Measurements from ENCODE around the gene SLC1A4. TPM values are rescaled to one million over a fixed set of nuclear protein-coding genes. Genes with fewer than 3 reads are reported as not detected.

Gene SLC1A4
- total and polyA plus RNA-seq, 2 donors from 2014 or later, result 2.1 to 10.6 TPM

DNA sequence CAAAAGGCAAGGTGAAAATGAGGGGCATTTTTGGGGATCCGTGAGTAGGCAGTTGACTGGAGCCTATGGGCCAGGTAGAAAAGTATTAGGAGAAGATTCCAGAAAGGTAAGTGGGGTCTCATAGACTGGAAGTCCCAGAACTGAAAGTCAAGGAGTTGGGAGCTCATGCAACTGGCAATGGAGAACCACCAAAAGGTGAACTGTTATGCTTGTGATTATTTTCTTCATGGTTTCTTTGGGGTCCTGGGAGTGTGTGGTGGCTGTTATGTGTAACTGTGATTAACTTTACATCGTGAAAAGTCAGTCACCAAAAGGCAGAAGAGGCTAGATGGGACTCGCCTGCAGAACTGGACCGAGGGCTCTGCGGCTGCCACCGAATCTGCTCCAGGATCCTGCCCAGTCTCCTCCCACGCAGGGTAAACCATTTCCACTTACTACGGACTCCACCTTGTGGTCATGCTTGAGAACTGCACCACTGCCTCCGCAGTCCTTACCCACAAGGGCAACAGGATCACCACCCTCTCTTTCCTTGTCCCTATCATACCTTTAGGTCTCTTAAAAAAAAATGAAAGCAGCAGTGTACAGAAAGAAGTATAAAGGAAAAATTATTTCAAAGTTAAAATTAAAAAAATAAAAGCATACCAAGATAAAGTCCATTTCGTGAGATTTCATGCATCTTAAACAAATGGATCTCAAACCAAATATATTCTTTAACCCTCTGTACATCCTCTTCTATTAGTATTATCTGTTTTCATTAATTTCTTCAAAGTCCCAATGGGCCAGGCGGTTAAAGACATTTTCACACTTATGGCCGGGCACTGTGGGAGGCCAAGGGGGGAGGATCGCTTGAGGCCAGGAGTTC is 51.4 kb downstream of the SLC1A4 start:
- peak; percentile 11 for FAIRE-seq
- Histone ChIP-seq H3K4me1 (ENCODE audit: control insufficient read depth in 2 of 3, insufficient read depth in 2 of 3, low read depth in 1 of 3, low read length in 3 of 3) (peaks cover 0 to 5% (median 0%) of the 10 kb centered on the region in 3 donors), H3K36me3 (ENCODE audit: control insufficient read depth in 2 of 3, insufficient read depth in 3 of 3, low read length in 3 of 3) (no peaks in the 10 kb centered on the region), H3K27ac (ENCODE audit: low read depth in 2 of 2, low read length in 2 of 2) (no peak overlapping the region), H3K9me3 (ENCODE audit: control insufficient read depth in 2 of 3, insufficient read depth in 1 of 3, low read length in 3 of 3) (no peaks in the 10 kb centered on the region), H3K9ac (ENCODE audit: low read length in 3 of 3) (no peak overlapping the region), H3K27me3 (ENCODE audit: control insufficient read depth, insufficient read depth, low read length) (no peaks in the 10 kb centered on the region), H3K4me3 (ENCODE audit: low read length in 3 of 3) (peak overlapping the region; percentile 4 to 64 (median 47))
- TF ChIP-seq, protein P1, sequence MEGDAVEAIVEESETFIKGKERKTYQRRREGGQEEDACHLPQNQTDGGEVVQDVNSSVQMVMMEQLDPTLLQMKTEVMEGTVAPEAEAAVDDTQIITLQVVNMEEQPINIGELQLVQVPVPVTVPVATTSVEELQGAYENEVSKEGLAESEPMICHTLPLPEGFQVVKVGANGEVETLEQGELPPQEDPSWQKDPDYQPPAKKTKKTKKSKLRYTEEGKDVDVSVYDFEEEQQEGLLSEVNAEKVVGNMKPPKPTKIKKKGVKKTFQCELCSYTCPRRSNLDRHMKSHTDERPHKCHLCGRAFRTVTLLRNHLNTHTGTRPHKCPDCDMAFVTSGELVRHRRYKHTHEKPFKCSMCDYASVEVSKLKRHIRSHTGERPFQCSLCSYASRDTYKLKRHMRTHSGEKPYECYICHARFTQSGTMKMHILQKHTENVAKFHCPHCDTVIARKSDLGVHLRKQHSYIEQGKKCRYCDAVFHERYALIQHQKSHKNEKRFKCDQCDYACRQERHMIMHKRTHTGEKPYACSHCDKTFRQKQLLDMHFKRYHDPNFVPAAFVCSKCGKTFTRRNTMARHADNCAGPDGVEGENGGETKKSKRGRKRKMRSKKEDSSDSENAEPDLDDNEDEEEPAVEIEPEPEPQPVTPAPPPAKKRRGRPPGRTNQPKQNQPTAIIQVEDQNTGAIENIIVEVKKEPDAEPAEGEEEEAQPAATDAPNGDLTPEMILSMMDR (IDR thresholded peaks at IDR 0.05; ENCODE audit: borderline replicate concordance, extremely low read depth, insufficient read depth), result peak; percentile 99
- intact Hi-C loops (cut with DNase I), result no loop called here
- peak; percentile 80 to 90 (median 86) for DNase-seq

DNA sequence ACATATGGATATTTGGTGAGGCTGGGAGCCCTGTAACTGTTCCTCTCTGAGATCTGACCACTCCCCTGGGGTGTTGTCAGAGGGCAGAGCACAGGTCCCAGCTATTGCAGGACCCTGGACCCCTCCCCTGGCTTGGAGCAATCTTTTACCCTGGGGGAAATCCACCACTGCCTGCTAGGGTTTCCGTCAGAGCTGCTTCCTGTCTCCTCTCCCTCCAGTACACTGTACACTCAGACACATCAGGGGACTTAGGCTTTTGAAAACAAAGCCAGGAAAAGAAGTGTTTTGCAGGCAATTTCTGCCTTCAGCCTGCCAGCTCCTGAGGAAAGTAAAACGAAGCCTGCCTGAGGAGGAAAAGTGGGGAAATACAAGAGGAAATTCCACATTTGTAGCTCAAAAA is 53.8 kb downstream of the SLC1A4 start:
- no peak overlapping the region for H3K9ac ChIP-seq (ENCODE audit: low read length in 3 of 3)
- no peaks in the 10 kb centered on the region for H3K36me3 ChIP-seq (ENCODE audit: control insufficient read depth in 2 of 3, insufficient read depth in 3 of 3, low read length in 3 of 3)
- DNase-seq (no peak), FAIRE-seq (no peak)
- peaks cover 0 to 4% (median 0%) of the 10 kb centered on the region in 3 donors for H3K4me1 ChIP-seq (ENCODE audit: control insufficient read depth in 2 of 3, insufficient read depth in 2 of 3, low read depth in 1 of 3, low read length in 3 of 3)
- no peaks in the 10 kb centered on the region for H3K9me3 ChIP-seq (ENCODE audit: control insufficient read depth in 2 of 3, insufficient read depth in 1 of 3, low read length in 3 of 3)
- TF ChIP-seq, protein P1 (IDR thresholded peaks at IDR 0.05; ENCODE audit: borderline replicate concordance, extremely low read depth, insufficient read depth), result no peak
- H3K27me3 ChIP-seq (ENCODE audit: control insufficient read depth, insufficient read depth, low read length), result no peaks in the 10 kb centered on the region
- no peak overlapping the region for H3K27ac ChIP-seq (ENCODE audit: low read depth in 2 of 2, low read length in 2 of 2)
- H3K4me3 ChIP-seq (ENCODE audit: low read length in 3 of 3), result no peak overlapping the region
- intact Hi-C loops (cut with DNase I), result no loop called here

- H3K4me3 ChIP-seq (ENCODE audit: low read length in 3 of 3), result no peak overlapping the region
- no peak overlapping the region for H3K9ac ChIP-seq (ENCODE audit: low read length in 3 of 3)
- no peaks in the 10 kb centered on the region for H3K9me3 ChIP-seq (ENCODE audit: control insufficient read depth in 2 of 3, insufficient read depth in 1 of 3, low read length in 3 of 3)
- H3K27ac ChIP-seq (ENCODE audit: low read depth in 2 of 2, low read length in 2 of 2), result no peak overlapping the region
- H3K36me3 ChIP-seq (ENCODE audit: control insufficient read depth in 2 of 3, insufficient read depth in 3 of 3, low read length in 3 of 3), result no peaks in the 10 kb centered on the region
- no peaks in the 10 kb centered on the region for H3K27me3 ChIP-seq (ENCODE audit: control insufficient read depth, insufficient read depth, low read length)
- DNase-seq (no peak), FAIRE-seq (no peak)
- peaks cover 0 to 4% (median 0%) of the 10 kb centered on the region in 3 donors for H3K4me1 ChIP-seq (ENCODE audit: control insufficient read depth in 2 of 3, insufficient read depth in 2 of 3, low read depth in 1 of 3, low read length in 3 of 3)
- intact Hi-C loops (cut with DNase I), result no loop called here
- TF ChIP-seq, protein P1 (IDR thresholded peaks at IDR 0.05; ENCODE audit: borderline replicate concordance, extremely low read depth, insufficient read depth), result no peak
These were observed 55.0 kb downstream of the SLC1A4 start for GRCh38 chr2:65044097-65044735.
